OCI-LY7 (cell line): ENCODE data around the gene GTPBP2.

Experiments
- CTCF ChIP-seq: fragments of 200-600 bp; sonication (generic); conservative IDR thresholded peaks from 2 replicates; pipeline ENCODE4 v1.5.1; 2014; ENCODE audit warnings: mild to moderate bottlenecking, antibody characterized with exemption, low read length, moderate library complexity, mixed read lengths
- EZH2phosphoT487 ChIP-seq: fragments of 200-600 bp; sonication (generic); IDR thresholded peaks from 2 replicates; pipeline ENCODE4 v1.6.1; 2018; ENCODE audit warnings: low read depth, borderline replicate concordance, mild to moderate bottlenecking, mixed run types, antibody characterized with exemption, low read length, moderate library complexity, mixed read lengths

GRCh38 chr6:43669922-43670622 lies 41.0 kb upstream of the GTPBP2 start:
- TF ChIP-seq CTCF (no peak), EZH2phosphoT487 (no peak)
